T-helper 1 cell treated with Interleukin-12 subunit alpha and Interleukin-12 subunit beta and Interleukin-4 antibody, amounts not matched to agents 30 μg/mL and 1 μg/mL, for 36 hours (primary cell): ENCODE results near the gene DDX42.
A peak's percentile ranks its signal among the peaks of the same experiment; 100 is the strongest.

Experiments
- H3K27ac Mint-ChIP-seq: one replicate; pipeline ENCODE4 v1.8.0; 2021; ENCODE audit warnings: mild to moderate bottlenecking, mixed read lengths
- H3K27me3 Mint-ChIP-seq: one replicate; pipeline ENCODE4 v1.8.0; 2021; ENCODE audit warnings: low read depth, mixed read lengths
- H3K36me3 Mint-ChIP-seq: one replicate; pipeline ENCODE4 v1.8.0; 2021; ENCODE audit warnings: low read depth, mixed read lengths
- H3K4me1 Mint-ChIP-seq: one replicate; pipeline ENCODE4 v1.8.0; 2021; ENCODE audit warnings: low read depth, mixed read lengths
- H3K4me3 Mint-ChIP-seq: one replicate; pipeline ENCODE4 v1.8.0; 2021; ENCODE audit warnings: mild to moderate bottlenecking, moderate library complexity, mixed read lengths
- H3K9me3 Mint-ChIP-seq: one replicate; pipeline ENCODE4 v1.8.0; 2021; ENCODE audit warnings: mixed read lengths

Gene DDX42

GRCh38 chr17:63822537-63822936, 48.6 kb downstream of the DDX42 start:
- no peaks in the 10 kb centered on the region for H3K27me3 Mint-ChIP-seq
- peaks cover 74% of the 10 kb centered on the region for H3K36me3 Mint-ChIP-seq
- H3K4me3 Mint-ChIP-seq = no peak overlapping the region
- no peak overlapping the region for H3K27ac Mint-ChIP-seq
- H3K4me1 Mint-ChIP-seq = peaks cover 40% of the 10 kb centered on the region
- H3K9me3 Mint-ChIP-seq = no peaks in the 10 kb centered on the region

- Mint-ChIP-seq H3K27ac (no peak overlapping the region), H3K27me3 (no peaks in the 10 kb centered on the region), H3K36me3 (peaks cover 69% of the 10 kb centered on the region), H3K9me3 (no peaks in the 10 kb centered on the region), H3K4me1 (peaks cover 46% of the 10 kb centered on the region), H3K4me3 (no peak overlapping the region)
These were observed 49.8 kb downstream of the DDX42 start for GRCh38 chr17:63823659-63824331.

GRCh38 chr17:63824362-63824761, 50.4 kb downstream of the DDX42 start:
- H3K4me3 Mint-ChIP-seq = no peak overlapping the region
- H3K36me3 Mint-ChIP-seq = peaks cover 67% of the 10 kb centered on the region
- no peak overlapping the region for H3K27ac Mint-ChIP-seq
- H3K27me3 Mint-ChIP-seq = no peaks in the 10 kb centered on the region
- peaks cover 47% of the 10 kb centered on the region for H3K4me1 Mint-ChIP-seq
- no peaks in the 10 kb centered on the region for H3K9me3 Mint-ChIP-seq

GRCh38 chr17:63826468-63827001, 52.6 kb downstream of the DDX42 start:
- Mint-ChIP-seq H3K36me3 (peaks cover 67% of the 10 kb centered on the region), H3K4me3 (peak overlapping the region; percentile 89), H3K4me1 (peaks cover 62% of the 10 kb centered on the region), H3K27me3 (no peaks in the 10 kb centered on the region), H3K9me3 (no peaks in the 10 kb centered on the region), H3K27ac (peak overlapping the region; percentile 96)

- peak within 1 kb of the TSS; percentile 96 for H3K27ac Mint-ChIP-seq
- peaks cover 66% of the 10 kb centered on the region for H3K36me3 Mint-ChIP-seq
- peaks cover 61% of the 10 kb centered on the region for H3K4me1 Mint-ChIP-seq
- H3K9me3 Mint-ChIP-seq = no peaks in the 10 kb centered on the region
- H3K4me3 Mint-ChIP-seq = peak within 1 kb of the TSS; percentile 89
- no peaks in the 10 kb centered on the region for H3K27me3 Mint-ChIP-seq
These were observed 53.2 kb downstream of the DDX42 start, which contains the start of the genes FTSJ3 and PSMC5 for GRCh38 chr17:63827002-63827800. TSS of gene FTSJ3 (minus strand) at chr17:63827663. CDS start at chr17:63826902, 761 bp downstream. TSS of gene PSMC5 (plus strand) at chr17:63827431. CDS start at chr17:63827491, 60 bp downstream.

GRCh38 chr17:63827801-63828221, 53.8 kb downstream of the DDX42 start:
- Mint-ChIP-seq H3K4me3 (peak overlapping the region; percentile 89), H3K27me3 (no peaks in the 10 kb centered on the region), H3K36me3 (peaks cover 63% of the 10 kb centered on the region), H3K9me3 (no peaks in the 10 kb centered on the region), H3K27ac (peak overlapping the region; percentile 96), H3K4me1 (peaks cover 59% of the 10 kb centered on the region)

- Mint-ChIP-seq H3K4me3 (no peak overlapping the region), H3K36me3 (peaks cover 57% of the 10 kb centered on the region), H3K9me3 (no peaks in the 10 kb centered on the region), H3K27ac (peak overlapping the region; percentile 45), H3K27me3 (no peaks in the 10 kb centered on the region), H3K4me1 (peaks cover 52% of the 10 kb centered on the region)
These were observed 55.0 kb downstream of the DDX42 start for GRCh38 chr17:63828936-63829335.

GRCh38 chr17:63830278-63830677, 56.3 kb downstream of the DDX42 start:
- H3K9me3 Mint-ChIP-seq = no peaks in the 10 kb centered on the region
- H3K36me3 Mint-ChIP-seq = peaks cover 53% of the 10 kb centered on the region
- peaks cover 51% of the 10 kb centered on the region for H3K4me1 Mint-ChIP-seq
- no peak overlapping the region for H3K27ac Mint-ChIP-seq
- no peak overlapping the region for H3K4me3 Mint-ChIP-seq
- no peaks in the 10 kb centered on the region for H3K27me3 Mint-ChIP-seq

- Mint-ChIP-seq H3K4me3 (no peak overlapping the region), H3K27me3 (no peaks in the 10 kb centered on the region), H3K4me1 (peaks cover 47% of the 10 kb centered on the region), H3K36me3 (peaks cover 52% of the 10 kb centered on the region), H3K9me3 (no peaks in the 10 kb centered on the region), H3K27ac (peak overlapping the region; percentile 52)
These were observed 57.0 kb downstream of the DDX42 start for GRCh38 chr17:63830904-63831491.

- H3K9me3 Mint-ChIP-seq = no peaks in the 10 kb centered on the region
- H3K4me1 Mint-ChIP-seq = peaks cover 43% of the 10 kb centered on the region
- H3K36me3 Mint-ChIP-seq = peaks cover 50% of the 10 kb centered on the region
- H3K4me3 Mint-ChIP-seq = no peak overlapping the region
- peak overlapping the region; percentile 20 for H3K27ac Mint-ChIP-seq
- H3K27me3 Mint-ChIP-seq = no peaks in the 10 kb centered on the region
These were observed 57.5 kb downstream of the DDX42 start for GRCh38 chr17:63831505-63831904.

- peaks cover 44% of the 10 kb centered on the region for H3K4me1 Mint-ChIP-seq
These were observed 58.0 kb downstream of the DDX42 start for GRCh38 chr17:63832014-63832413.

GRCh38 chr17:63832455-63832854, 58.5 kb downstream of the DDX42 start:
- peaks cover 51% of the 10 kb centered on the region for H3K36me3 Mint-ChIP-seq
- no peak overlapping the region for H3K4me3 Mint-ChIP-seq
- no peak overlapping the region for H3K27ac Mint-ChIP-seq
- H3K9me3 Mint-ChIP-seq = no peaks in the 10 kb centered on the region
- H3K27me3 Mint-ChIP-seq = no peaks in the 10 kb centered on the region
- peaks cover 46% of the 10 kb centered on the region for H3K4me1 Mint-ChIP-seq

More at GRCh38 chr17:63832014-63832413, 58.0 kb downstream of the DDX42 start:
- peaks cover 50% of the 10 kb centered on the region for H3K36me3 Mint-ChIP-seq
- H3K9me3 Mint-ChIP-seq = no peaks in the 10 kb centered on the region
- H3K27me3 Mint-ChIP-seq = no peaks in the 10 kb centered on the region
- no peak overlapping the region for H3K27ac Mint-ChIP-seq
- no peak overlapping the region for H3K4me3 Mint-ChIP-seq

GRCh38 chr17:63833026-63833740, 59.2 kb downstream of the DDX42 start:
- Mint-ChIP-seq H3K4me3 (no peak overlapping the region), H3K9me3 (no peaks in the 10 kb centered on the region), H3K36me3 (peaks cover 47% of the 10 kb centered on the region), H3K4me1 (peaks cover 43% of the 10 kb centered on the region), H3K27me3 (no peaks in the 10 kb centered on the region), H3K27ac (no peak overlapping the region)
